HG02885 (cell line): Measurements from ENCODE around the gene NFIL3.
"Not testable (repeated sequence)": the region's sequence is repeated elsewhere in the genome, so short reads cannot be mapped to it uniquely, and the experiment has no call there.

Experiments
- ATAC-seq: cut with Tn5 transposase; IDR thresholded peaks from one replicate; pipeline ENCODE4 v1.9.1; 2021; ENCODE audit warnings: mild to moderate bottlenecking; ENCODE audit not compliant: unreplicated experiment, poor library complexity

NFIL3 gene, protein sequence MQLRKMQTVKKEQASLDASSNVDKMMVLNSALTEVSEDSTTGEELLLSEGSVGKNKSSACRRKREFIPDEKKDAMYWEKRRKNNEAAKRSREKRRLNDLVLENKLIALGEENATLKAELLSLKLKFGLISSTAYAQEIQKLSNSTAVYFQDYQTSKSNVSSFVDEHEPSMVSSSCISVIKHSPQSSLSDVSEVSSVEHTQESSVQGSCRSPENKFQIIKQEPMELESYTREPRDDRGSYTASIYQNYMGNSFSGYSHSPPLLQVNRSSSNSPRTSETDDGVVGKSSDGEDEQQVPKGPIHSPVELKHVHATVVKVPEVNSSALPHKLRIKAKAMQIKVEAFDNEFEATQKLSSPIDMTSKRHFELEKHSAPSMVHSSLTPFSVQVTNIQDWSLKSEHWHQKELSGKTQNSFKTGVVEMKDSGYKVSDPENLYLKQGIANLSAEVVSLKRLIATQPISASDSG

DNA sequence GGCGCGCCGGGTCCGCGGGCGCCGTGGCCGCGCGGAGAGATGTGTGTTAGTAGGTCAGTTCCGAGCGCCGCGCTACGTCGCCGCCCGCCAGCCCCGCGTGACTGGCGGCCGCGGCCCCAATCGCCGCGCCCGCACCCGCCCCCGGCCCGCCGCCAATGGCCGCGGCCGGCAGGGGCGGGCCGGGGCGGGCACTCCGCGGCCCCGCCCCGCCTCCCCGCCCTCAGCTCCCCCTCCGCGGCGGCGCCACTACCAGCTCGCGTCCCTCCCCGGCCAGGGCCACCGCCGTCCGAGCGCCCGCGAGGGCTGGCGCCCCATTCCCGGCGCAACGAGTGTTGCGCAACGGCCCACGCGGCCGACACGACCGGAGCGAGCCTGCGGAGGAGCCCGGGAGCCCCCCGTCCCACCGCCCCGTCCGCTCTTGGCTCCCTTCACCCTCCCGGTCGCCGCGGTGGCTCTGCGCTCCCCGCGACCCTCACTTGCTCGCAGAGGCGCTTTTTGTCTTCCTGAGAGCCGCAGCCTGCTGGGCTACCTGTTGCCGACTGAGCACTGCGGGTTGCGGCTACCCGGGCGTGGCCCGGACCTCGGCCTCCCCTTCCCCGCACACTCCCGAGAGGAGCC, at the start of gene NFIL3:
Gene NFIL3 (minus strand): TSS at position 48 of the 618 bp plus-strand sequence. CDS start 13,098 bp downstream, outside the sequence.
- peak; percentile 87 for ATAC-seq

DNA sequence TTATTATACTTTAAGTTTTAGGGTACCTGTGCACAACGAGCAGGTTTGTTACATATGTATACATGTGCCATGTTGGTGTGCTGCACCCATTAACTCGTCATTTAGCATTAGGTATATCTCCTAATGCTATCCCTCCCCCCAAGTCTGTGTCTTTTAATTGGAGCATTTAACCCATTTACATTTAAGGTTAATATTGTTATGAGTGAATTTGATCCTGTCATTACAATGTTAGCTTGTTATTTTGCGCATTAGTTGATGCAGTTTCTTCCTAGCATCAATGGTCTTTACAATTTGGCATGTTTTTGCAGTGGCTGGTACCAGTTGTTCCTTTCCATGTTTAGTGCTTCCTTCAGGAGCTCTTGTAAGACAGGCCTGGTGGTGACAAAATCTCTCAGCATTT, 47.9 kb upstream of the NFIL3 start:
- not testable (repeated sequence) for ATAC-seq

DNA sequence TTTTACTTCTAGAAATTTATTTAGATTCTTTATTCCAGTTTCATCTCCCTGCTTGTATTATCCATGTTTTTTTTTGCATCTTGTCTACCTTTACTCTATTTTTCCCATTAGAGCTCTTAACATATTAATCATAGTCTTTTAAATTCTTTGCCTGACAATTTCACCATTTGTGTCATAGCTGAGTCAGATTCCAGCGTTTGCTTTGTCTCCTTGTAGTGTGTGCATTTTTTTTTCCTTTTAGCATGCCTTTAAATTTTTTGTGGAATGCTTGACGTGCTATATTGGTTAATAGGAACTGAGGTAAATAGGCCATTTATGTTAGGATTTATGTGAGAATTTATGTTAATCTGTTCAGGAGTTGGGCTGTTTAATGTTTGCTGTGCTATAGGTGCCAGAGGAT, 41.8 kb upstream of the NFIL3 start:
- ATAC-seq: no peak

DNA sequence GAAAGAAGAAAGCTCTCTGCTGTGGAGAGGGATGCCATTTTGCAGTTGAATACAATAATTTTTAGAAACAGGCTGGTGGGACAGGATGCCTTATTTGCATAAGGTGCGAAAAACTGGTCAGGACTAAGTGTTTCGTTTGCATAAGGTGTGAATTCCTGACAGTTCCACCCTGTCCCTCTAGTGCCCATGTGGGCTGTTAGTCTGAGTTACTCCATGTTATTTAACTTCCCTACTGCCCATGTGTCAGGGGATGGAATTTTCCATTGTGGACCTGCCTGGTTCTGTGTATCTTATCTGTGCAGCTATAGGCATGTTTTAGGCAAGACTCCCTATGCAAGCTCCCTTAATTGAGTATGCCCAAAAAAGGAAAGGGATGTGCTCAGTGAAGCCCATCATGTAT, 35.3 kb upstream of the NFIL3 start:
- no peak for ATAC-seq

DNA sequence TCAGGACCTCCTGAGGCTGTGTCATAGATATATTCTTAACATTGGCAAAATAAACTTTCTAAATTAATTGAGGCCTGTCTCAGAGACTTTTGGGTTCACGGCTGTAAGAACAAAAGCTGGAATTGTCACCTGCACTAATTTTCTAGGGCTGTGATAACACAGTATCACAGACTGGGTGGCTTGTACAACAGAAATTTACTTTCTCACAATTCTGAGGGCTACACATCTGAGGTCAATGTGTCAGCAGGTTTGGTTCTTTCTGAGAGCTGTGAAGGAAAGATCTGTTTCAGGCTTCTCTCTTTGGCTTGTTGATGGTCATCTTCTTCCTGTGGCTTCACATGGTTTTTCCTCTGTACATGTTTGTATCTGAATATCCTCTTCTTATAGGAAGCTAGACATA, 29.2 kb upstream of the NFIL3 start:
- ATAC-seq: no peak

DNA sequence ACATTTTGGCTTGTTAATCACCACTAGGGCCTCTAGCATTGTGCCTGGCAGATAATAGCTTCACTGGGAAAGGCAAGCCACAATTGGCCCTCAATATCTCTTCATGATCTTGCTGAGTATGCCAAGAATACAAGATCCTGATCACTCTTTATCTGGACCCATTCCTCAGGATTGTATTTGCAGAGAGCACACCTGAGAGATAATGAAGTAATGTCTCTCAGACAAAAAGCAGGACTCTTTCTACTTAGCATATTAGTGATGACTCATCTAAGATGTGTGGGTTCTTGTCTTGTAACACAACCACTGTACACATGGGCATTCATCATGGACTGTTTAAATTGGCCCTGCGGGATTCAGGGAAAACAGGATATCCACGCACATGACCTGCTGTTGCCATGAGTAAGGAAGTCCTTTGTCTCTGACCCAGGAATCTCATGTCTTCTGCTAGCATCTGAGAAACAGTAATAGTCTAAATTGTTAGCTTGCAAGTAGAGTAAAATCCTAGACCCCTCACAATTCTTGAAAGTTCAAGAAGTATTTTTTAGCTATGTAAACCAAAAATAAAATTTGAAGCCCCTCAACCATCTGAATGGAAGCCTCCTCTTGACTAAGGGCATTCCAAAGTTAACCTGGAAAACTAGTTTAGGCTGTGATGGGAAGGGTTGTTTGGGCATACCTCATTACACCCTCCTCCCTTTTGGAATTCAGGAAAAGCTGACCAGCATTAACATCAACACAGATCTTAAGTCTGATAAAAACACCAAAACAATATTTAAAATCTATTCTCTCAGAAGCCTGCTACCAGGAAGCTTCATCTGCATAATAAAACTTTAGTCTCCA, 28.0 kb upstream of the NFIL3 start:
- ATAC-seq: no peak

DNA sequence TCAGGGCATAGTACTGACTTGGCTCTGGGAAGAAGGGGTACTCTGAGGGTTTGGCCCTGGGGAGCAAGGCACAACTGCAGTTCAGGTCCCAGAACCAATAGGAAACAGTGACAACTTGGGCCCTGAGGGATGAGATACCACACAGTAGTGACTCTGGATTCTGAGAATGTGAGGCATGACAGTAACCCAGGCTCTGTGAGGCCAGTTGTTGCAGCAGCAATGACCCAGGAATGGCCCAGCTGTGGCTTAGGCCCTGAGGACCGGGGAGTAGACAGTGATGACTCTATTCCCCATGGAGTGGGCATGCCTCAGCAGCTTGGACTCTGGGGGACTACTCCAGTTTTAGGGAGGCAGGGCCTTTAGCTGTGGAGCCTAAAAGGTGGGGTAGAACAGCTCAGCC, 21.5 kb upstream of the NFIL3 start:
- ATAC-seq: no peak

DNA sequence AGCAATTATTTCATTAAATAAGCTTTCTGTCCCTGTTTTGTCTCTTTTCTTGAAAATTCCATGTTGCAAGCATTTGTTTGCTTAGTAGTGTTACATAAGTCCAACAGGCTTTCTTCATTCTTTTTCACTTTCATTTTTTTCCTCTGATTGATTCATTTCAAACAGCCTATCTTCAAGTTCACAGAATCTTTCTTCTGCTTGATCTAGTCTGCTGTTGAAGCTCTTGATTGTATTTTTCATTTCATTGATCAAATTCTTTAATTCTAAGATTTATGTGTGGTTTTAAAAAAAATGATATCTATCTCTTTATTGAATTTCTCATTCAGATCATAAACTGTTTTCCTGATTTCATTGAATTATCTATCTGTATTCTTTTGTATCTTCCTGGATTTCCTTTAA, 20.4 kb upstream of the NFIL3 start:
- no peak for ATAC-seq

DNA sequence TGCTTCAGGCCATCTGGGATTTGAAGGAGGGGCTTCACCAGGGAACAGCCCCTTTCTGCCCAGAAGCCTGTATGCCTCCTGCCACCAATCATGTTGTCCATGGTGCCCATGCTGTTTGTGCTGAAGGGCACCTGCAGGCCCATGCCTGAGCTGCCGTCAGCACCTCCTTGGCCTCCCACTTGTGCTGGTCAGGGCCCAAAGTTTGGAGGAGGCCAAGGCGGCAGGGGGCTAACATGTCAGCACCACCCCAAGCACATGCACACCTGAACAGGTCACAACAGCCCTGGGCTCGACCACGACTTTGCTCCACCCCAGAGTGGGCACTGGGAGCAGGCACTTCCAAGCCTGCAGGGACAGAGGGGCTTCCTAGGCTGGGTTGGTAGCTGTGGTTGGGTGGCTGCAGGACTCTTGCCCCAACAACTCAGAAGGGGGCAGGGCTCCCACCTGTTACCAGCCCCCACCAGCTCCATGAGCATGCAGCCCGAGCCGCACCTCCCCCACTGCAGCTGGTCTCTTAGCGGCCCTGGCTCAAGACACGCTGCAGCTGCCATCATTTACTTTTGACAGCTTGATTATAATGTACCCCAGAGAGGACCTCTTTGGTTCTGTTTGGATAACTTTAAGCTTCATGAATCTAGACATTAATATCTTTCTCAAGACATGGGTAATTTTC, 19.8 kb upstream of the NFIL3 start:
- ATAC-seq: no peak

DNA sequence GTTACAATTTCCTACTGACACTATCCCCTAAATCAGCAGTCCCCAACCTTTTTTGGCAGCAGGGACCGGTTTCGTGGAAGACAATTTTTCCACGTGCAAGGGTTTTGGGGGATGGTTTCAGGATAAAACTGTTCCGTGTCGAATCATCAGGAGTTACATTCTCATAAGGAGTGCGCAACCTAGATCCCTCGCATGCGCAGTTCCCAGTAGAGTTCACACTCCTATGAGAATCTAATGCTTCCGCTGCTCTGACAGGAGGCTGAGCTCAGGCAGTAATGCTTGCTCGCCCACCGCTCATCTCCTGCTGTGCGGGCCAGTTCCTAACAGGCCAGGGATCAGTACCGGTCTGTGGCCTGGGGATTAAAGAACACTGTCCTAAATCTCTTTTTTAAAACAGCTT, 13.2 kb upstream of the NFIL3 start:
- no peak for ATAC-seq

DNA sequence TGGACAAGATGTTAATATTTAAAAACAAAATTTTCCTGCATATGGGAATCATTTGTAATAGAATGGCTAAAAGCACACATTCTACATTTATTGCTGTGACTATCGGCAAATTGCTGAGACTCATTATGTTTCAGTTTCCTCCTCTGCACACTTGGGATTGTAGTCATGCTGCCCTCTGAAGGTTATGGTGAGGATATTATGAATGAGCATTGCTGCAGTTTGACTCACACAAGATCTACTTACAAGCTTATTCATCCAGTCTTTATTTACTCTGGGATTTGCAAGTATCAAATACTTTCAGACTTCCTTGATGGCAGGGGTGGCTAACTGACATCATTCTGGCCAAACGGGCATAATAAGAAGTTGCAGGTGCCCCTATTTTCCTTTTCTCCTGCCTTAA, 9.5 kb upstream of the NFIL3 start:
- no peak for ATAC-seq

DNA sequence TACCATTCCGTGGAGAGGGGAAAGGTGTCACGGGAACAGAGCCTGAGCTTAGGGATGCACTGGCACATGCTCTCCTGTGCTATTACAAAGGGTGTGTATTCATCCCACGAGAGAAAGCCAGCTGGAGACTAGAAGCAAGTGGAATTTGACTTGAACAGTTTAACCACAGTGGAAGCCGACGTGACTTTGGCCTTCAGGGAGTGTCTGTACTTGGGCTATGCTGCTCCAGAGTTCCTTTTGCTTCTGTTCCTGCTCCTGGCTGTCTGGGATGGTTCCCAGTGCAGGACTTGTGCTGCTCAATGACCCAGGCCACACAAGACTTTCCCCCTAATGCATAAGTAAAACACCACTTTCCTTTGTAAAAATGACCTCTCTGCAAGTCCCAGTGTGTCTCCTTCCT, 7.9 kb upstream of the NFIL3 start:
- ATAC-seq: no peak

DNA sequence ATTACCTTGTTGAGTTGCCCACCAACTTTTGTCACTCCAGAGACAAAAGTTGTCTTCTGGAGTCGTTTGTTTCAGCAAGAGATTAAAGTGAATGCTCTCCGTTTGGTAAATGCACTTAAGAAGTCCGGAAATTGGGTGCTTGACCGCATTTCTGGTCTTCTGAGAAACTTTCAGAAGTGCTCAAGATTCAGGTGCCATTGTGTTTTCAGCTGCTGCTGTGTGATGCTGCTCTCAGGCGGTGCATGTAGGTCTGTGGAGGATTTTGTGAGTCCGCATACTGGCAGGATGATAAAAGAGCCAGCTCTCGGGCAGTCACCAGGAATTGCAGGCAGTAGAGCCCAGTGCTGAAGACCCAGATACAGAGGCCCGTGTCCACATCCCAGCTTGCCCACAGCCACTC, 5.9 kb upstream of the NFIL3 start:
- ATAC-seq: no peak

DNA sequence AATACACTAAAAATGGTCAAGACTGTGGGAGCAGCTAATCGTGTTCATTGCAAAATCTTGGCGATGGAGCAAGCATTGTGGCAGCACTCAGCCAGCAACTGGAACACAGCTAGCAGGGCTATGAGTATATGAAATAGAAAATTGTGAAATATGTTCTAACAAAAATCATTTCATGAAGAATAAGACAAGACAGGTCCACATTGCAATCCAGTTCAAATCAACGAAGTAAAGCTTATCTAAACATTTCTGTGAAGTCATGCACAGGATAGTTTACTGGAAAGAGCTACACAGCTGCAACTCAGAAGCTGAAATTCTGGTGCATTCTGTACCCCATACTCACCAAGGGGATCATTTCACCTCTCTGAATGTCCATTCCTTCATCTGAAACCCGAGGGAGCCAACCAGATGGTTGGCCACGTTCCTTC, 5.3 kb upstream of the NFIL3 start:
- no peak for ATAC-seq

DNA sequence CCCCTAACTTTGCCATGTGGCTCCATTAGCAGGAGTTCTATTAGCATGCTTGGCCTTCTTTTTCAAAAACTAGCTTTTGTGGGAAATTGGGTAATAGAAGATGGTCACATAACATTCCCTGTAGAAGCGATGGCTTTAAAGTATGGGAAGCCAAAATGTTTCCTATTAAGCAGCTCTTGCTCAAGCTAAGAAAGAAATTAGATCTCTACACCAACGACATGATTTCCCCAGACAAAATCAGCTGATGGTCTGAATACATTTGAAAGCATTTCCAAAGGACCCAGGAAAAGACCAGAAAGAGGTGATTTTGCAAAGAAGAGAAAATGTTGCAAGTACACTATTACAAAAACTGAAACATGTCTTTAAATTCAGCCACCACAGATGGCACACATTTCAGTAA, 4.8 kb upstream of the NFIL3 start:
- ATAC-seq: no peak

DNA sequence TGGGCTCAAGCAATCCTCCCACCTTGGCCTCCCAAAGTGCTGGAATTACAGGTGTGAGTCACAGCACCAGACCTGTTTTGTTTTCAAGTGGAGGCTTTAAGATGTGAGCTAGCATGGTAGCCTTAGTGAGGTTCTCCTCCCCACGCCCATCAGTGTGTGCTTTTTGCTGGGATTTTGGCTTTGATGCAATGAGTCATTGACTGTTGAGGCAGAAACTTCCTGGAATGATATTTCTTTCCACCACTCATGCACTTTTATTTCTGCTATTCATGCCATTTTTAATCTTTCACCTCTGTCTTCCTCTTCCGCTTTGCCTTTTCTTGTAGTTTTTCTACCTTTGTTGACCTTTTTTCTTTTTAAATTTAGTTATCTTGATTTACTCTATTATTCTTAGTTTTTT, 4.2 kb upstream of the NFIL3 start:
- ATAC-seq: no peak

DNA sequence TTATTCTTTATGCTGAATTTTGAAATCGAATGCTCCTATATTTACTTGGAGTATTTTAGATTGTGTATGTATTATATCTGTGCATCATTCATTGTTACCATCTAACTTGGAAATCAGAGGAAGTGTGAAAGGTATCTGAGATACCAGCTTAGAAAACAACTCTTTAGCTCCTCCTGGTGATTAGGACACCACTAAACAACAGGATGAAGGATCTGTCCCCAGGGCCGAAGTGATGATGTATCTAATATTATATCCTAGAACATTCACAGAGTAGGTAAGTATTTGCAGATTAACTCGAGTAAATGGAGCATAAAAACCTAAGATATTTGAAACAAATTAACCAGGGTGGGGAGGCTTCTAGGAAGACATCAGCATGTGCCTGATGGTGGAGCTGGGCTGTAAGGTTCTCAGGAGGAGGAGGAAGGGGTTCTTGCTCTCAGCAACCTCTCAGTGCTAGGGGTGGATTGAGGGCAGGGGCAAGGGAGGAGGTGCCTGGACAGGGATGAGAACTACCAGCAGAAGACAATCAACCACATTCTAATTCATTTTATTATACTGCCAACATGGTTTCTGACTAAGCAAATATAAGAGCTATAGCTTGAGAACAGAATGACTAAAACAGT, 2.6 kb upstream of the NFIL3 start:
- no peak for ATAC-seq

DNA sequence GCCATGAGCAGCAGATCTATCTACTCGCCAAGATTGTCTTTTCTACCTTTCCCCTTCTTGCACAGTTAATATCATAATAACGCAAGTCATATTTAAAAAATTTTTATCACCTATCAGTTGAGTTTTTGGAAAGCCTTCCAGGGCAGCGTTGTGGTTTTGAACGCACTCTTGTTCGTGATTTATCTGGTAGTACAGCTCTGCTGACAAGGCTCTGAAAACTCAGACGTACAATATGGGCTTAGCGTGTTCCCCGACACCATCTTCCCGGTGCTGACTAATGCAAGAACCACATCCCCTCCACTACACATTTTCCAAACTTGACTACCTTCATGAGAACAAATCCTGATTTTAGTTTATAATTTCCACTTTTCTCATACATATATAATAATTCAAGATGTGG, 1.6 kb upstream of the NFIL3 start:
- no peak for ATAC-seq

DNA sequence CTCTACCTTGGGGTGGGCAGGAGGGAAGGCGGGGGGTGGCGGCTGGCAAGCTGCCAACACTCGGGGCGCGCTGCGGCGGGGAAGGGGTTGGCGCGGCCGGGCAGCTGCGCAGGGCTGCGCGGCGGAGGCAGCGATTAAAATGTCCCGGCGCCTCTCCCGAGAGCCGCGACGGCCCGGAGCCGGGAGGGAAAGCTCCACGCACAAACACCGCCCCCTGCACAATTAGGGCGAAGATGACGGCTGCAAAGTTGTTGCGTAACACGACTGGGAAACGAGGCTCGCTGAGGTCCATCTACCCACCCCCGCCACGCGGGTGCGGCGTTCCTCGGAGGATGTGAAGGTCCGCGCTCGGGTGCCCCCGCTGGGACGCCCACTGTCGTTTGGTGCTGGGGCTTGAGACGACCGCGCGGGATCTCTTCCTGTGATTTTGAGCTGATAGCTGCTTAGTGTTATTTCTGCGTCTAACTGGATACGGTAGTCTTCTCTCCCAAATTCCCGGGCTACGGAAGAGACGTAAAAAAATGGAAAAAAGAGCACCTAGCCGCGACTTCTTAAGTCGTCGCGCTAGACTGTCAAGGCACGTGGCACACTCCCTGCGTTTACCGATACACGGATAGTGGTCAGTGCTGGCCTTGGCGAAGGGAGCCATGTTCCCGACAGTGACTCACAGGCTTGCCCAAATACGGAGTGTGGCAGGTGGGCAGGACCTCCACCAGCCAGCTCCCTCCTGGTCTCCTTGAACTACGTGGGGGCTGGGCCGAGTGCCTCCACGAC, 958 bp upstream of the NFIL3 start:
- peak; percentile 12 for ATAC-seq
